Osteocyte (in vitro differentiated cells): ENCODE results near the gene RDH8. TPM values are rescaled to one million over a fixed set of nuclear protein-coding genes. Genes with fewer than 3 reads are reported as not detected.
"Not testable (repeated sequence)": the region's sequence is repeated elsewhere in the genome, so short reads cannot be mapped to it uniquely, and the experiment has no call there.

Source experiments
- DNase-seq: peaks from one replicate; pipeline ENCODE4 v3.0.0; 2021; ENCODE audit warnings: mixed read lengths; ENCODE audit not compliant: unreplicated experiment; ENCODE audit errors: extremely low spot score
- H3K27ac Mint-ChIP-seq: one replicate; pipeline ENCODE4 v1.8.0; 2021; ENCODE audit warnings: mild to moderate bottlenecking, mixed read lengths; ENCODE audit not compliant: unreplicated experiment
- H3K27me3 Mint-ChIP-seq: one replicate; pipeline ENCODE4 v1.8.0; 2021; ENCODE audit warnings: mixed read lengths; ENCODE audit not compliant: unreplicated experiment
- H3K36me3 Mint-ChIP-seq: one replicate; pipeline ENCODE4 v1.8.0; 2021; ENCODE audit warnings: mixed read lengths; ENCODE audit not compliant: unreplicated experiment
- H3K4me1 Mint-ChIP-seq: one replicate; pipeline ENCODE4 v1.8.0; 2021; ENCODE audit warnings: mixed read lengths; ENCODE audit not compliant: unreplicated experiment
- H3K4me3 Mint-ChIP-seq: one replicate; pipeline ENCODE4 v1.8.0; 2021; ENCODE audit warnings: mild to moderate bottlenecking, moderate library complexity, mixed read lengths; ENCODE audit not compliant: unreplicated experiment
- H3K9me3 Mint-ChIP-seq: one replicate; pipeline ENCODE4 v1.8.0; 2021; ENCODE audit warnings: mixed read lengths; ENCODE audit not compliant: unreplicated experiment
- total RNA-seq: library from RNA; stranded (reverse); gene quantifications from 2 replicates; pipeline ENCODE4 v1.2.1, GENCODE V29; 2021
- TF ChIP-seq, protein P1 (sequence below): fragments of 200-600 bp; sonication (generic); IDR thresholded peaks from 2 replicates; pipeline ENCODE4 v1.5.0; 2021; ENCODE audit warnings: antibody characterized with exemption, mild to moderate bottlenecking, moderate library complexity

Gene RDH8
- total RNA-seq, 1 donor from 2014 or later = not detected

GRCh38 chr19:10021446-10021845 is 8.2 kb downstream of the RDH8 start:
- no peaks in the 10 kb centered on the region for H3K36me3 Mint-ChIP-seq
- no peaks in the 10 kb centered on the region for H3K9me3 Mint-ChIP-seq
- H3K27me3 Mint-ChIP-seq = no peaks in the 10 kb centered on the region
- H3K27ac Mint-ChIP-seq = no peak overlapping the region
- peaks cover 4% of the 10 kb centered on the region for H3K4me1 Mint-ChIP-seq
- no peak for DNase-seq
- no peak overlapping the region for H3K4me3 Mint-ChIP-seq
- TF ChIP-seq, protein P1, sequence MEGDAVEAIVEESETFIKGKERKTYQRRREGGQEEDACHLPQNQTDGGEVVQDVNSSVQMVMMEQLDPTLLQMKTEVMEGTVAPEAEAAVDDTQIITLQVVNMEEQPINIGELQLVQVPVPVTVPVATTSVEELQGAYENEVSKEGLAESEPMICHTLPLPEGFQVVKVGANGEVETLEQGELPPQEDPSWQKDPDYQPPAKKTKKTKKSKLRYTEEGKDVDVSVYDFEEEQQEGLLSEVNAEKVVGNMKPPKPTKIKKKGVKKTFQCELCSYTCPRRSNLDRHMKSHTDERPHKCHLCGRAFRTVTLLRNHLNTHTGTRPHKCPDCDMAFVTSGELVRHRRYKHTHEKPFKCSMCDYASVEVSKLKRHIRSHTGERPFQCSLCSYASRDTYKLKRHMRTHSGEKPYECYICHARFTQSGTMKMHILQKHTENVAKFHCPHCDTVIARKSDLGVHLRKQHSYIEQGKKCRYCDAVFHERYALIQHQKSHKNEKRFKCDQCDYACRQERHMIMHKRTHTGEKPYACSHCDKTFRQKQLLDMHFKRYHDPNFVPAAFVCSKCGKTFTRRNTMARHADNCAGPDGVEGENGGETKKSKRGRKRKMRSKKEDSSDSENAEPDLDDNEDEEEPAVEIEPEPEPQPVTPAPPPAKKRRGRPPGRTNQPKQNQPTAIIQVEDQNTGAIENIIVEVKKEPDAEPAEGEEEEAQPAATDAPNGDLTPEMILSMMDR = no peak

- Mint-ChIP-seq H3K4me3 (no peak overlapping the region), H3K27ac (no peak overlapping the region), H3K36me3 (no peaks in the 10 kb centered on the region)
Measured at GRCh38 chr19:10021863-10022262, 8.6 kb downstream of the RDH8 start.

GRCh38 chr19:10023096-10023495 is 9.8 kb downstream of the RDH8 start:
- H3K4me3 Mint-ChIP-seq, H3K36me3 Mint-ChIP-seq, DNase-seq, H3K27ac Mint-ChIP-seq, H3K27me3 Mint-ChIP-seq, H3K9me3 Mint-ChIP-seq: not testable (repeated sequence)
- H3K4me1 Mint-ChIP-seq = peaks cover 11% of the 10 kb centered on the region

More at GRCh38 chr19:10021863-10022262, 8.6 kb downstream of the RDH8 start:
- Mint-ChIP-seq H3K27me3 (no peaks in the 10 kb centered on the region), H3K9me3 (no peaks in the 10 kb centered on the region), H3K4me1 (peaks cover 4% of the 10 kb centered on the region)
- TF ChIP-seq, protein P1 = no peak
- DNase-seq = no peak

- H3K36me3 Mint-ChIP-seq = no peaks in the 10 kb centered on the region
- H3K4me3 Mint-ChIP-seq = no peak overlapping the region
- no peak for DNase-seq
- TF ChIP-seq, protein P1 = no peak
- peaks cover 7% of the 10 kb centered on the region for H3K4me1 Mint-ChIP-seq
- H3K9me3 Mint-ChIP-seq = no peaks in the 10 kb centered on the region
- peak overlapping the region; percentile 65 for H3K27ac Mint-ChIP-seq
- no peaks in the 10 kb centered on the region for H3K27me3 Mint-ChIP-seq
Measured at GRCh38 chr19:10026744-10027143, 13.5 kb downstream of the RDH8 start.

DNA sequence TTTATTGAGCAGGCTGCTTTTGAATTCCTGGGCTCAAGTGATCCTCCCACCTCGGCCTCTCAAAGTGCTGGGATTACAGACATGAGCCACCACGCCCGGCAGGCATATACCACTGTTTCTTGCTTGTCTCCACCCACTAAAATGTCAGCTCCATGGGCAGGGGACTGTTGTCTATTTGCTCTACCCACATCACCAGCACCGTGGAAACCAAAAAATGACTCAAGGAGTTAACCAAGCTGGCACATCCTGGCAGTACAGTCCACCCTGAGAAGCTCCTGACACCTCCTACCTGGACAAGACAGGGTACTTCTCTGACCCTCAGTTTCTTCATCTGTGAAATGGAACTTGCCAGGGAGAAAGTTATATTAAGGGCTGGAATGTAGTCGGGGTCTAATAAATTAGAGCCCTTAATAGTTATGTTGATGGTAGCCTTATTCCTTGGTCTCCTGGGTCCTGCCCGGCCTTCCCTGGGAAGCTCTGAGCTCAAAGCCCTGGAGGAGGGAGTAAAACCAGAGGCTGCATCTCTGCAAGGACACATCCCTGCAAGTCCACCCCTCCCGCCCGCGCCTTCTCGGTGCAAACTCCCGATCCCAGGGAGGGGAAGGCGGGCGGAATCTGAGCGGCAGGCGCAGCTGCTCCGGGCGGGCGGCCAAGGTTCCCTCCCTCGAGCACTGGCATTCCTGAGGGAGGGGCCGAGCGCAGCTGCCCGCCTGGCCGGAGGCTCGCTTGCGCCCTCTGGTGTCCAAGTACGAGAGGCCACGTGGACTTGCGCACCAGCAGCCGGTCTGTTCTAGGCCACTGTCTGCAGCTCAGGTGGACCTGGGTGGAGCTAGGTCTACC is 14.1 kb downstream of the RDH8 start:
- TF ChIP-seq, protein P1 = peak; percentile 93
- peak overlapping the region; percentile 11 for H3K4me3 Mint-ChIP-seq
- peaks cover 7% of the 10 kb centered on the region for H3K4me1 Mint-ChIP-seq
- H3K27ac Mint-ChIP-seq = peak overlapping the region; percentile 65
- peaks cover 4% of the 10 kb centered on the region for H3K27me3 Mint-ChIP-seq
- H3K36me3 Mint-ChIP-seq = no peaks in the 10 kb centered on the region
- no peaks in the 10 kb centered on the region for H3K9me3 Mint-ChIP-seq
- peak; percentile 99 for DNase-seq
